Gastrocnemius medialis (tissue), 4 donors: ENCODE measurements around the gene MEGF10. TPM values are rescaled to one million over a fixed set of nuclear protein-coding genes. Genes with fewer than 3 reads are reported as not detected.

ENCODE experiments used
- ATAC-seq, 2 donors: fragments of 150-250 bp; one replicate each; pipeline ENCODE4 v1.9.1; 2016
- DNase-seq, 2 donors: peaks; one replicate each; pipeline ENCODE4 v3.0.0-alpha.2; 2019
- H3K27ac ChIP-seq, 4 donors: fragments of 200-600 bp; sonication (generic); 1 replicate in 1 of 4; 2 replicates in 3 of 4; pipeline ENCODE4 v1.5.1; 2016 to 2018; ENCODE audit warnings: mild to moderate bottlenecking in 2 of 4, moderate library complexity in 1 of 4
- H3K27me3 ChIP-seq, 3 donors: fragments of 200-600 bp; sonication (generic) in 2 of 3; 1 replicate in 1 of 3; 2 replicates in 2 of 3; pipeline versions ENCODE4 v1.5.1 to v1.6.0; 2016 to 2019; ENCODE audit warnings: mild to moderate bottlenecking in 1 of 3, moderate library complexity in 1 of 3
- H3K36me3 ChIP-seq, 2 donors: fragments of 200-600 bp; sonication (generic) in 1 of 2; one replicate each; pipeline ENCODE4 v1.5.1; 2017 to 2018
- H3K4me1 ChIP-seq, 2 donors: fragments of 200-600 bp; sonication (generic) in 1 of 2; one replicate each; pipeline ENCODE4 v1.5.1; 2016 to 2017; ENCODE audit warnings: mild to moderate bottlenecking in 2 of 2
- H3K4me3 ChIP-seq, 4 donors: fragments of 200-600 bp; sonication (generic) in 3 of 4; 1 replicate in 1 of 4; 2 replicates in 3 of 4; pipeline ENCODE4 v1.5.1; 2016 to 2019; ENCODE audit warnings: mild to moderate bottlenecking in 2 of 4
- H3K9me3 ChIP-seq, 3 donors: fragments of 200-600 bp; sonication (generic) in 2 of 3; 1 replicate in 1 of 3; 2 replicates in 2 of 3; pipeline ENCODE4 v1.5.1; 2016 to 2019
- CTCF ChIP-seq, 5 experiments: fragments of 450-650 bp in 3 of 5; fragments of 200-600 bp in 2 of 5; sonication (generic) in 2 of 5; IDR thresholded peaks in 4 of 5; conservative IDR thresholded peaks in 1 of 5; 1 replicate in 4 of 5; 2 replicates in 1 of 5; pipeline ENCODE4 v1.5.1; 2016 to 2019; ENCODE audit warnings: antibody characterized with exemption in 5 of 5, mild to moderate bottlenecking in 3 of 5, moderate library complexity in 3 of 5
- POLR2A ChIP-seq, 2 donors: fragments of 450-650 bp; IDR thresholded peaks; one replicate each; pipeline ENCODE4 v1.6.1; 2017; ENCODE audit warnings: antibody characterized with exemption in 2 of 2, mild to moderate bottlenecking in 2 of 2, moderate library complexity in 2 of 2
- in situ Hi-C, 4 donors: fragments of 200-750 bp; cut with MboI; loops; one replicate each; pipeline versions ENCODE4 v1.15.0 to v1.8.0; 2017; ENCODE audit warnings: low sequenced_read_pairs in 4 of 4
- intact Hi-C: fragments of 100-400 bp; cut with DNase I; formaldehyde crosslinking; loops from one replicate; pipeline ENCODE4 v1.15.1; 2023; ENCODE audit warnings: low total_unique reads
- total RNA-seq, 4 donors: library from RNA; depleted of rRNA; stranded (reverse); fragments of >200 nt; gene quantifications; one replicate each; pipeline versions ENCODE4 v1.1.0 to v1.2.3, GENCODE V29; 2016

The MEGF10 gene
- total RNA-seq, 4 donors from 2014 or later = 6.7 to 25.4 (median 15.7) TPM

GRCh38 chr5:127445328-127445727, 154.7 kb downstream of the MEGF10 start:
- Histone ChIP-seq H3K9me3 (no peaks in the 10 kb centered on the region), H3K36me3 (no peaks in the 10 kb centered on the region), H3K4me3 (no peak overlapping the region), H3K27me3 (no peaks in the 10 kb centered on the region), H3K27ac (no peak overlapping the region), H3K4me1 (peaks cover 0 to 7% of the 10 kb centered on the region in 2 donors)
- no peak for ATAC-seq
- DNase-seq = no peak
- intact Hi-C loops = no loop called here
- in situ Hi-C loops = loop anchor here in 2 of 4 donors (10.0 kb wide), 1 partner anchor 151 kb away; the partner anchor contains the start of gene MEGF10 (in 2 of the 2)
- no peak for TF ChIP-seq POLR2A (IDR thresholded peaks at IDR 0.05)
- no peak for TF ChIP-seq CTCF (IDR thresholded peaks at IDR 0.05 in 4 of 5, conservative IDR thresholded peaks at IDR 0.05 in 1 of 5)

- H3K27me3 ChIP-seq = no peaks in the 10 kb centered on the region
- intact Hi-C loops (no loop called here), in situ Hi-C loops (loop anchor here in 2 of 4 donors (10.0 kb wide), 1 partner anchor 152 kb away; the partner anchor contains the start of gene MEGF10 (in 2 of the 2))
- no peak overlapping the region for H3K27ac ChIP-seq
- TF ChIP-seq POLR2A (IDR thresholded peaks at IDR 0.05) (no peak), CTCF (IDR thresholded peaks at IDR 0.05 in 4 of 5, conservative IDR thresholded peaks at IDR 0.05 in 1 of 5) (no peak)
- no peak overlapping the region for H3K4me3 ChIP-seq
- ATAC-seq (no peak), DNase-seq (no peak)
- H3K4me1 ChIP-seq = peaks cover 0 to 6% of the 10 kb centered on the region in 2 donors
- H3K36me3 ChIP-seq = no peaks in the 10 kb centered on the region
- H3K9me3 ChIP-seq = no peaks in the 10 kb centered on the region
Measured at GRCh38 chr5:127446626-127447025, 156.0 kb downstream of the MEGF10 start.

GRCh38 chr5:127447827-127448226, 157.2 kb downstream of the MEGF10 start:
- Histone ChIP-seq H3K4me3 (no peak overlapping the region), H3K27ac (no peak overlapping the region), H3K9me3 (no peaks in the 10 kb centered on the region), H3K27me3 (no peaks in the 10 kb centered on the region), H3K4me1 (no peaks in the 10 kb centered on the region), H3K36me3 (no peaks in the 10 kb centered on the region)
- intact Hi-C loops (no loop called here), in situ Hi-C loops (loop anchor here in 2 of 4 donors (10.0 kb wide), 1 partner anchor 153 kb away; the partner anchor contains the start of gene MEGF10 (in 2 of the 2))
- ATAC-seq = no peak
- no peak for DNase-seq
- TF ChIP-seq CTCF (IDR thresholded peaks at IDR 0.05 in 4 of 5, conservative IDR thresholded peaks at IDR 0.05 in 1 of 5) = no peak
- TF ChIP-seq POLR2A (IDR thresholded peaks at IDR 0.05) = no peak

- Histone ChIP-seq H3K4me3 (no peak overlapping the region), H3K27ac (no peak overlapping the region), H3K27me3 (no peaks in the 10 kb centered on the region), H3K4me1 (no peaks in the 10 kb centered on the region), H3K36me3 (no peaks in the 10 kb centered on the region), H3K9me3 (no peaks in the 10 kb centered on the region)
- TF ChIP-seq POLR2A (IDR thresholded peaks at IDR 0.05) (no peak), CTCF (IDR thresholded peaks at IDR 0.05 in 4 of 5, conservative IDR thresholded peaks at IDR 0.05 in 1 of 5) (no peak)
- intact Hi-C loops = no loop called here
- in situ Hi-C loops = no loop called here
- ATAC-seq (no peak), DNase-seq (no peak)
Measured at GRCh38 chr5:127450046-127450445, 159.4 kb downstream of the MEGF10 start.

- H3K27me3 ChIP-seq = no peaks in the 10 kb centered on the region
- TF ChIP-seq CTCF (IDR thresholded peaks at IDR 0.05 in 4 of 5, conservative IDR thresholded peaks at IDR 0.05 in 1 of 5) (no peak), POLR2A (IDR thresholded peaks at IDR 0.05) (no peak)
- H3K4me1 ChIP-seq = no peaks in the 10 kb centered on the region
- no peak overlapping the region for H3K27ac ChIP-seq
- no peaks in the 10 kb centered on the region for H3K9me3 ChIP-seq
- DNase-seq (no peak), ATAC-seq (no peak)
- intact Hi-C loops (no loop called here), in situ Hi-C loops (no loop called here)
- no peak overlapping the region for H3K4me3 ChIP-seq
- H3K36me3 ChIP-seq = no peaks in the 10 kb centered on the region
Measured at GRCh38 chr5:127451096-127451495, 160.5 kb downstream of the MEGF10 start.
